HCT116 (cell line): ENCODE results near the gene KRT86. TPM values are rescaled to one million over a fixed set of nuclear protein-coding genes. Genes with fewer than 3 reads are reported as not detected.

ENCODE experiments used
- ATAC-seq: fragments of 200-7000 bp; cut with Tn5 transposase; 2 replicates; pipeline ENCODE4 v1.9.1; 2020; ENCODE audit warnings: mild to moderate bottlenecking, moderate library complexity
- BruUV-seq: library from RNA; stranded (reverse); fragments of 400-500 nt; replicated peaks from 2 replicates; lab custom pipeline; 2021; lab: Mats Ljungman, UMichigan
- CTCF ChIA-PET: fragments of 300-600 bp; sonication (Branson Sonifier 250); formaldehyde crosslinking; loops from one replicate; lab custom pipeline; 2021; ENCODE audit warnings: antibody characterized with exemption; lab: Charles Lee
- POLR2A ChIA-PET: fragments of 300-600, 350-600 bp; sonication (Branson Sonifier 250); formaldehyde crosslinking; loops from one replicate; lab custom pipeline; 2021; ENCODE audit warnings: antibody characterized with exemption; lab: Charles Lee
- RAD21 ChIA-PET, 2 experiments: fragments of 300-600 bp; sonication (Branson Sonifier 250); formaldehyde crosslinking; loops; one replicate each; lab custom pipeline; 2023; ENCODE audit warnings: low total read pairs in 2 of 2; ENCODE audit not compliant: uncharacterized antibody in 2 of 2, unreplicated experiment in 2 of 2, low non-redundant PET in 1 of 2; lab: Charles Lee
- DNase-seq: peaks from one replicate; pipeline ENCODE4 v3.0.0-alpha.2; 2010; ENCODE audit warnings: low read depth, low spot score
- H2AFZ ChIP-seq: fragments of 200-600 bp; shearing (Covaris generic), sonication (generic); 2 replicates; pipeline ENCODE4 v1.6.1; 2017; ENCODE audit warnings: low read depth, mixed run types, mixed read lengths, antibody characterized with exemption, low read length; ENCODE audit not compliant: poor library complexity, severe bottlenecking
- H3K27ac ChIP-seq: 2 replicates; pipeline ENCODE4 v1.5.1; 2012; ENCODE audit warnings: low read depth, low read length
- H3K27me3 ChIP-seq: fragments of 200-600 bp; sonication (generic); 2 replicates; pipeline ENCODE4 v1.6.1; 2016; ENCODE audit warnings: mixed run types, low read length, mixed read lengths; ENCODE audit not compliant: insufficient read depth
- H3K36me3 ChIP-seq, 2 experiments: fragments of 200-500 bp in 1 of 2; fragments of 200-600 bp in 1 of 2; sonication (Bioruptor generic) in 1 of 2; sonication (generic) in 1 of 2; 2 replicates each; pipeline versions ENCODE4 v1.5.1 to v1.6.1; 2014 to 2016; ENCODE audit warnings: low read length in 2 of 2, inconsistent platforms in 1 of 2, mixed read lengths in 1 of 2, mixed run types in 1 of 2; ENCODE audit not compliant: insufficient read depth in 2 of 2, control insufficient read depth in 1 of 2
- H3K4me1 ChIP-seq, 2 experiments: fragments of 200-600 bp in 1 of 2; sonication (generic) in 1 of 2; 2 replicates each; pipeline versions ENCODE4 v1.5.1 to v1.6.1; 2012 to 2017; ENCODE audit warnings: low read length in 2 of 2, inconsistent platforms in 1 of 2, mild to moderate bottlenecking in 1 of 2, mixed read lengths in 1 of 2, mixed run types in 1 of 2, moderate library complexity in 1 of 2; ENCODE audit not compliant: insufficient read depth in 2 of 2, control insufficient read depth in 1 of 2
- H3K4me2 ChIP-seq: fragments of 200-600 bp; sonication (generic); 2 replicates; pipeline ENCODE4 v1.6.1; 2017; ENCODE audit warnings: mixed run types, low read length, mixed read lengths
- H3K4me3 ChIP-seq, 2 experiments: fragments of 200-600 bp in 1 of 2; sonication (generic) in 1 of 2; replicated peaks in 1 of 2; 2 replicates each; pipeline ENCODE4 v1.5.1; 2011 to 2016; ENCODE audit warnings: low read length in 2 of 2, control low read depth in 1 of 2, low read depth in 1 of 2, mild to moderate bottlenecking in 1 of 2, mixed read lengths in 1 of 2, mixed run types in 1 of 2
- H3K79me2 ChIP-seq: fragments of 200-600 bp; sonication (generic); 2 replicates; pipeline ENCODE4 v1.6.1; 2017; ENCODE audit warnings: mild to moderate bottlenecking, mixed run types, low read length, moderate library complexity, mixed read lengths; ENCODE audit not compliant: insufficient read depth
- H3K9ac ChIP-seq: fragments of 200-600 bp; sonication (generic); 2 replicates; pipeline ENCODE4 v1.6.1; 2016; ENCODE audit warnings: low read length, mixed read lengths
- H3K9me2 ChIP-seq: fragments of 200-600 bp; sonication (generic), shearing (Covaris generic); 2 replicates; pipeline ENCODE4 v1.6.1; 2017; ENCODE audit warnings: mixed run types, mild to moderate bottlenecking, moderate library complexity; ENCODE audit not compliant: insufficient read depth
- H3K9me3 ChIP-seq, 2 experiments: fragments of 200-500 bp in 1 of 2; fragments of 200-600 bp in 1 of 2; sonication (Bioruptor generic) in 1 of 2; sonication (generic) in 1 of 2; 2 replicates each; pipeline ENCODE4 v1.6.1; 2014 to 2017; ENCODE audit warnings: low read length in 2 of 2, mixed read lengths in 2 of 2, inconsistent platforms in 1 of 2, low read depth in 1 of 2, mild to moderate bottlenecking in 1 of 2, mixed run types in 1 of 2, moderate library complexity in 1 of 2; ENCODE audit not compliant: control insufficient read depth in 1 of 2, insufficient read depth in 1 of 2
- H4K20me1 ChIP-seq: fragments of 200-600 bp; sonication (generic), shearing (Covaris generic); 2 replicates; pipeline ENCODE4 v1.6.1; 2017; ENCODE audit warnings: mixed run types, mild to moderate bottlenecking, moderate library complexity; ENCODE audit not compliant: insufficient read depth
- ATF3 ChIP-seq: IDR thresholded peaks from 2 replicates; pipeline ENCODE4 v1.6.1; 2012
- EGR1 ChIP-seq: IDR thresholded peaks from 2 replicates; pipeline ENCODE4 v1.6.1; 2012; ENCODE audit warnings: low read depth
- ELF1 ChIP-seq: IDR thresholded peaks from 2 replicates; pipeline ENCODE4 v1.6.1; 2012; ENCODE audit warnings: low read depth, borderline replicate concordance
- EZH2 ChIP-seq: fragments of 200-600 bp; sonication (generic); IDR thresholded peaks from 2 replicates; pipeline ENCODE4 v1.6.1; 2017; ENCODE audit warnings: antibody characterized with exemption, mixed run types
- EZH2phosphoT487 ChIP-seq: fragments of 200-600 bp; IDR thresholded peaks from 2 replicates; pipeline ENCODE4 v1.6.1; 2018; ENCODE audit warnings: antibody characterized with exemption, borderline replicate concordance
- FOSL1 ChIP-seq: IDR thresholded peaks from 2 replicates; pipeline ENCODE4 v1.6.1; 2012; ENCODE audit warnings: low read depth
- JUND ChIP-seq: IDR thresholded peaks from 2 replicates; pipeline ENCODE4 v1.6.1; 2012
- POLR2A ChIP-seq: IDR thresholded peaks from 2 replicates; pipeline ENCODE4 v1.7.0; 2011; ENCODE audit warnings: borderline replicate concordance; ENCODE audit not compliant: insufficient read depth, insufficient read length; ENCODE audit errors: extremely low read depth
- RAD21 ChIP-seq: IDR thresholded peaks from 2 replicates; pipeline ENCODE4 v1.6.1; 2012; ENCODE audit warnings: low read depth, mild to moderate bottlenecking
- SRF ChIP-seq: IDR thresholded peaks from 2 replicates; pipeline ENCODE4 v1.6.1; 2012; ENCODE audit warnings: low read depth
- TCF7L2 ChIP-seq: IDR thresholded peaks from 2 replicates; pipeline ENCODE4 v1.7.0; 2011; ENCODE audit warnings: borderline replicate concordance, inconsistent platforms; ENCODE audit not compliant: insufficient read depth, insufficient read length; ENCODE audit errors: extremely low read depth
- YY1 ChIP-seq: IDR thresholded peaks from 2 replicates; pipeline ENCODE4 v1.6.1; 2011; ENCODE audit warnings: low read length, low read depth, moderate library complexity, mild to moderate bottlenecking; ENCODE audit not compliant: insufficient replicate concordance; ENCODE audit errors: extremely low read depth
- ZFX ChIP-seq: fragments of 450-650 bp; IDR thresholded peaks from 2 replicates; pipeline ENCODE4 v1.6.1; 2017
- ZNF274 ChIP-seq: fragments of 200-500 bp; sonication (Bioruptor generic); IDR thresholded peaks from 2 replicates; pipeline ENCODE4 v1.6.1; 2014; ENCODE audit warnings: mild to moderate bottlenecking, low read depth, low read length, inconsistent platforms
- intact Hi-C: fragments of 100-400 bp; cut with micrococcal nuclease; formaldehyde crosslinking; loops from 2 replicates; pipeline ENCODE4 v1.10.0; 2022
- total RNA-seq: library from RNA; stranded (reverse); gene quantifications from one replicate; pipeline ENCODE4 v1.2.1, GENCODE V29; 2021; ENCODE audit not compliant: unreplicated experiment
- TF ChIP-seq, protein P1 (sequence below), 3 experiments: fragments of 200-600 bp in 1 of 3; sonication (generic) in 1 of 3; IDR thresholded peaks in 2 of 3; conservative IDR thresholded peaks in 1 of 3; 2 replicates each; pipeline ENCODE4 v1.5.1; 2012 to 2017; ENCODE audit warnings: low read depth in 2 of 3, low read length in 2 of 3, antibody characterized with exemption in 1 of 3, borderline replicate concordance in 1 of 3, control low read depth in 1 of 3, mild to moderate bottlenecking in 1 of 3, mixed read lengths in 1 of 3, mixed run types in 1 of 3, moderate library complexity in 1 of 3; ENCODE audit not compliant: insufficient read depth in 1 of 3
- TF ChIP-seq, protein P2 (sequence below): IDR thresholded peaks from 2 replicates; pipeline ENCODE4 v1.6.1; 2011; ENCODE audit warnings: mild to moderate bottlenecking, low read length, moderate library complexity; ENCODE audit not compliant: insufficient replicate concordance; ENCODE audit errors: extremely low read depth
- TF ChIP-seq, protein P3 (sequence below): IDR thresholded peaks from 2 replicates; pipeline ENCODE4 v1.6.1; 2012

The KRT86 gene
- total RNA-seq, 1 experiment from 2014 or later, result 1.5 TPM

GRCh38 chr12:52275686-52276085 is 1.2 kb downstream of the KRT86 start (continued):
- TF ChIP-seq, protein P1, sequence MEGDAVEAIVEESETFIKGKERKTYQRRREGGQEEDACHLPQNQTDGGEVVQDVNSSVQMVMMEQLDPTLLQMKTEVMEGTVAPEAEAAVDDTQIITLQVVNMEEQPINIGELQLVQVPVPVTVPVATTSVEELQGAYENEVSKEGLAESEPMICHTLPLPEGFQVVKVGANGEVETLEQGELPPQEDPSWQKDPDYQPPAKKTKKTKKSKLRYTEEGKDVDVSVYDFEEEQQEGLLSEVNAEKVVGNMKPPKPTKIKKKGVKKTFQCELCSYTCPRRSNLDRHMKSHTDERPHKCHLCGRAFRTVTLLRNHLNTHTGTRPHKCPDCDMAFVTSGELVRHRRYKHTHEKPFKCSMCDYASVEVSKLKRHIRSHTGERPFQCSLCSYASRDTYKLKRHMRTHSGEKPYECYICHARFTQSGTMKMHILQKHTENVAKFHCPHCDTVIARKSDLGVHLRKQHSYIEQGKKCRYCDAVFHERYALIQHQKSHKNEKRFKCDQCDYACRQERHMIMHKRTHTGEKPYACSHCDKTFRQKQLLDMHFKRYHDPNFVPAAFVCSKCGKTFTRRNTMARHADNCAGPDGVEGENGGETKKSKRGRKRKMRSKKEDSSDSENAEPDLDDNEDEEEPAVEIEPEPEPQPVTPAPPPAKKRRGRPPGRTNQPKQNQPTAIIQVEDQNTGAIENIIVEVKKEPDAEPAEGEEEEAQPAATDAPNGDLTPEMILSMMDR (IDR thresholded peaks at IDR 0.05 in 2 of 3, conservative IDR thresholded peaks at IDR 0.05 in 1 of 3; ENCODE audit: borderline replicate concordance in 1 of 3, insufficient read depth in 1 of 3, low read depth in 2 of 3, low read length in 2 of 3), result no peak
- TF ChIP-seq TCF7L2 (no peak), EGR1 (no peak), YY1 (no peak), EZH2phosphoT487 (no peak), SRF (no peak)

GRCh38 chr12:52277486-52278245 is 3.2 kb downstream of the KRT86 start:
- Histone ChIP-seq H2AFZ (no peak overlapping the region), H3K36me3 (no peaks in the 10 kb centered on the region), H3K9ac (peak overlapping the region; percentile 69; the same call in 1 of the 2 replicates), H3K79me2 (no peaks in the 10 kb centered on the region), H3K4me2 (peak overlapping the region; percentile 88), H3K27me3 (no peaks in the 10 kb centered on the region), H3K4me3 (no peak overlapping the region), H4K20me1 (no peaks in the 10 kb centered on the region), H3K4me1 (peaks cover 41 to 57% of the 10 kb centered on the region in 2 experiments), H3K27ac (no peak overlapping the region), H3K9me3 (no peaks in the 10 kb centered on the region), H3K9me2 (no peaks in the 10 kb centered on the region)
- ATAC-seq, result no peak
- POLR2A ChIA-PET, result interaction anchor here (0.9 to 6.1 kb wide), 5 partner anchors 13 to 86 kb away, joined by 3 to 32 read pairs (median 6); partner anchors contain the start of gene KRT80
- RAD21 ChIA-PET, result no interaction called here
- no peak for DNase-seq
- intact Hi-C loops, result no loop called here
- CTCF ChIA-PET, result interaction anchor here (0.7 to 5.1 kb wide), 12 partner anchors 15 to 1045 kb away, joined by 3 to 24 read pairs (median 6); no protein-coding TSS in a partner anchor
- TF ChIP-seq, protein P2, sequence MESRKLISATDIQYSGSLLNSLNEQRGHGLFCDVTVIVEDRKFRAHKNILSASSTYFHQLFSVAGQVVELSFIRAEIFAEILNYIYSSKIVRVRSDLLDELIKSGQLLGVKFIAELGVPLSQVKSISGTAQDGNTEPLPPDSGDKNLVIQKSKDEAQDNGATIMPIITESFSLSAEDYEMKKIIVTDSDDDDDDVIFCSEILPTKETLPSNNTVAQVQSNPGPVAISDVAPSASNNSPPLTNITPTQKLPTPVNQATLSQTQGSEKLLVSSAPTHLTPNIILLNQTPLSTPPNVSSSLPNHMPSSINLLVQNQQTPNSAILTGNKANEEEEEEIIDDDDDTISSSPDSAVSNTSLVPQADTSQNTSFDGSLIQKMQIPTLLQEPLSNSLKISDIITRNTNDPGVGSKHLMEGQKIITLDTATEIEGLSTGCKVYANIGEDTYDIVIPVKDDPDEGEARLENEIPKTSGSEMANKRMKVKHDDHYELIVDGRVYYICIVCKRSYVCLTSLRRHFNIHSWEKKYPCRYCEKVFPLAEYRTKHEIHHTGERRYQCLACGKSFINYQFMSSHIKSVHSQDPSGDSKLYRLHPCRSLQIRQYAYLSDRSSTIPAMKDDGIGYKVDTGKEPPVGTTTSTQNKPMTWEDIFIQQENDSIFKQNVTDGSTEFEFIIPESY, result no peak
- TF ChIP-seq ZNF274, result no peak
- no peak for TF ChIP-seq ELF1
- TF ChIP-seq ATF3, result no peak
- TF ChIP-seq FOSL1, result no peak
- TF ChIP-seq JUND, result no peak
- TF ChIP-seq, protein P1 (IDR thresholded peaks at IDR 0.05 in 2 of 3, conservative IDR thresholded peaks at IDR 0.05 in 1 of 3; ENCODE audit: borderline replicate concordance in 1 of 3, insufficient read depth in 1 of 3, low read depth in 2 of 3, low read length in 2 of 3), result no peak
- TF ChIP-seq POLR2A, result no peak
- TF ChIP-seq, protein P3, sequence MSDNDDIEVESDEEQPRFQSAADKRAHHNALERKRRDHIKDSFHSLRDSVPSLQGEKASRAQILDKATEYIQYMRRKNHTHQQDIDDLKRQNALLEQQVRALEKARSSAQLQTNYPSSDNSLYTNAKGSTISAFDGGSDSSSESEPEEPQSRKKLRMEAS, result no peak
- no peak for TF ChIP-seq RAD21
- no peak for TF ChIP-seq ZFX
- TF ChIP-seq EZH2, result no peak
- no peak for TF ChIP-seq TCF7L2
- no TSS peak for BruUV-seq
